ENCODE measurements around the gene ZNF407. TPM values are rescaled to one million over a fixed set of nuclear protein-coding genes. Genes with fewer than 3 reads are reported as not detected.
A peak's percentile ranks its signal among the peaks of the same experiment; 100 is the strongest.

ZNF407 gene
- polyA plus RNA-seq, 1 donor = 5.8 TPM

DNA sequence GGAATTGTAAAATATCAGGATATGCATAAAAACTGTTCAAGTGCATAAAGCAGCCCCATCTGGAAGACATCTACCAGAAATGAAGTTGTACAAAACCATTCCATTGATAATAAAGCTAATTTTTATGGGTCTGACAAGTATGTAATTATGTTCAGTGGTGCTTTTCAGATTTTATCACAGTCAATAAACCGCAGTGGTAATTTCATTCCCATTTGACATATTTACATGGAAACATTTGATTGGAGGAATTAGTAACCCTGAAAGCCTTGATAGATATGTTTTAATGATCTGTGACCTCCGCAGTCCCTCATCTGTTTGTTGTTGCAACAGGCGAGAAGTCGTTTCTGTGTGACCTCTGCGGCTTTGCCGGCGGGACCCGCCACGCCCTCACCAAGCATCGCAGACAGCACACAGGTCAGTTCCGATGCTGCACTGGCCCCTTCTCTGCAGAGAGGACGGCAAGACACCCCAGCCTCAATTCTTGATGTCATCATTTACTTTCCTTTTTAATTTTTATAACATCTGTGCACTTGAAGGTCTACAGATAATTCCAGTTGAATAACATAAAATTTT, 283.1 kb downstream of the ZNF407 start:
- DNase-seq (ENCODE audit: low read depth) = no peak

DNA sequence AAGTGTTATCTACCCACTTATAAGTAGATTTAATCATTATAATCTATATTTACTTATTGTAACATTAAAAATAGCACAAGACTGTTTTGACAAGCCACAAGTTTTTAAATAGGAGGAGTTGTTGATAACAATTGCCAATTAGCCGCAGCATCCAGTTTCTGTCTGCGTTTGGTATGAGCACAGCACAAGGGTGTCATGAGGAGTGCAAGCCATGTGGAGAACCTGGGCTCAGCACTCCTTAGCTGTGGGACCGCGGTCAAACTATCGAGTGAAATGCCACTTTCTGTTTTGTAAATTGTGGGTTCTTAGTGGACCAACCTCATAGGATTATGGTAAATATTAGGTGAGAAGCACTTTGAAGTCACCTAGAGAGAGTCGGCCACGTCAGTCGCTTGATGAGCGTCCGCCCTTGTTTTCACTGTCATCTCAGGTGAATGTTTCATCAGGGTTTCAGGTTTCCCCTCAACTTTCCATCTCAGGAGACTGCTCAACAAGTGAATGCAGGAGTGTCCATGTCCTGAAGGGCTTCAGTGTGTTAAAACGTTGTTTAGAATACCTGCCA, 294.5 kb downstream of the ZNF407 start:
- no peak for DNase-seq (ENCODE audit: low read depth)

DNA sequence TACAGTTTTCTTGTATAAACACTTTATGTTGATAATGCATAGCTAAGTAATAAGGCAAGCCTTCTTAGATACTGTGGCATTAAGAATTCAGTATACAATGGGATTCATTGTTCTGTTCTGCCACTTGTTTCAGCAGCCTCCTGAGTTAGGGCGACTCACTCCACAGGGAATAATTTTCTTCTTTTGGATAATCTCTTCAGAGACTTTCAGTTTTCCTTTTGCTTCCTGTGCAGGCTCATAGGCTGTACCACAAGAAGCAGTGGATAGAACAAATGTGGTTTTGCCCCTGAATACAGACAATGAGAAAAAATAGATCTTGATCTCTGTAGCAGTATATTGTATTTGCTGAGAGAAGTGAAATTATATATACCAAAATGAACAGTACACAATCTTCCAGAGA, 298.0 kb downstream of the ZNF407 start:
- no peak for DNase-seq (ENCODE audit: low read depth)

DNA sequence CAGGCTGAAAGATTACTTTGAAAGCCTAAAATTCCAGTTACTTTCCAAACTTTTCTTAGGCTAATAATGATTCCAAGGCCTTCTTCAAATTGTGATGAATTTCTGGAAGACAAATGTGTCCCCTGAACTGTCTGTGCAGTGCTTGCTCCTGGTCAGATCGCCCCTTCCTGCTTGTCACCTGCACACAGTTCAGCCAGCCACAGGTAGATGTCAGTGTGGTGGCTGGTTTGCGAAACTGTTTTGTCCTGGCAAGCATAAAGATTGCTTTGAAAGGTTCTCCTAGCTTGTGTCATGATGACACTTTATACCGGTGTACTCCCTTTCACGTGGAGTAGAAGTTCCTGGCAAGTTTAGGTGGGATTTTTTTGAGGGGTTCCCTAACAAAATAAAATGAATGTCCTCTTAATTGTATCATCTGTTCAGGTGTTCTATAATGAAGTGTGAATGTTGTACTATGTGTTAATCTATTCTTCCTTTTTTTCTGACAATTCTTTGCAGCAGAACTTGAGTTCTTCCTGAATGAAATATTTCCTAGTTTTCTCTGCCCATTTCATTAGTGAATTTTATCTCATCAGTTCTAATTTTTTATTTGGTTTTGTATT, 298.8 kb downstream of the ZNF407 start:
- no peak for DNase-seq (ENCODE audit: low read depth)

DNA sequence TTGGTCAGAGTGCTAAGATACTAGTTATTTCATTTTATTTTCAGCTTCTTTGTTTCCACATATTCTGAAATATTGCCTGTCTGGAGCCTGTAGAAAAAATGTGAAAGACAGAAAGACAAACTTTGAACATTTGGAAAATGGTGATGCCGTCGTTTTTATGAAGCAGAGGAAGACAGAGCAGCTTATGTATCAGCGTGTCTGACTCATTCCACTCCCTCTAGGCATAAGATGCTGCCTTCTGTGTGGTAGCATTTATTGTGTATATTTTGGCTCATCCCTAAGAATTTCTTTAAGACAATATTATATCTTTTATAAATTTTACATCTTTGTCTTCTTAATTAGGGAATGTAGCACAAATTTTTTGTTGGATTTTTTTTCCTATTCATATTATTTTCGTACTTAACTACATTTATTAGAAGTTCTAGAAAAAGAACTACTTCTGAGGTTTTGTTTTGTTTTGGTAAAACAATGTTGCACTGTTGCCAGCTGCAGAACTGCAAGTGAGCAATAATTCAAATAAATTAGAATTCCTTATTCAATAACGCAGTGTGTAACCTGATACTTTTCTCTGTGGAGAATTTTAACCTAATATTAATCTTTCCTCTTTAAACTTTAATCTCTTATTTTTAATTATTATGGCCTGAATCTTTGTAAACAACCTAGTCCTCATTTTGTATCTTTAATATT, 300.4 kb downstream of the ZNF407 start:
- DNase-seq (ENCODE audit: low read depth) = no peak

DNA sequence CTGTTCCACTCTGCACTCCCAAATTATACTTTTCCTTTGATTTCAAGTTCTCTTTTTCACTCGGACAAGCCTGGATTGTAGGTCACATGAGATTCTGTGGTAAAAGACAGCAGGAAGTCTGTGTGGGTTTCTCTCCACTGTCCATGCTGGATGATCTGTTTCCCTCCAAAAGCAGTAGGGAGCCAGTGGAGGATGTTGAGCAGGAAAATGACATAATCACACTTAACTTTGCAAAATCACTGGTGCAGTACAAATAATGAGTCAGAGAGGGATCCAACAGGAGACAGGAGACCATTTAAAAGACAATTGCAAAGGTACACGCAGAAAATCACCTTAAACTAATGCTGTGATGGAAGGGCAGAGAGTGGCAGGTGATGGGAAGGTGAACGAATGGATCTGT, 301.3 kb downstream of the ZNF407 start:
- no peak for DNase-seq (ENCODE audit: low read depth)

DNA sequence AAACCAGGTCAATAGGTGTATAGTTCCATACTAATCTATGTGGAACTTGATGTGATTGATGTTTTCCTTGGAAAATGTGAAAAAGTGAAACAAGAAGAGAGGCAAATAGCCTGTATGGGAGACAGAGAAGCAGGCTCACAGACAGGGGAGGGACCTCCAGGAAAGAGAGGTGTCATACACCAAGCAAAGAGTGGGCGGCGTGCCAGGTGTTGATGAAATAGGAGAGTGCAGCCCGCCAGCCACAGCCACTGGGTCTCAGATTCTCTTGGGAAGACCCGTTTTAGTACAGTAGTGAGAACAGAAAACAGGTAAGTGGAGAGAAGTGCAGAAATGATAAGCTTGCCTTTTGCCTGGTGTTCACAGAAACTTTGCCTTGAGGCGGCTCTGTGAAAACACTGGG, 301.9 kb downstream of the ZNF407 start:
- DNase-seq (ENCODE audit: low read depth) = no peak

DNA sequence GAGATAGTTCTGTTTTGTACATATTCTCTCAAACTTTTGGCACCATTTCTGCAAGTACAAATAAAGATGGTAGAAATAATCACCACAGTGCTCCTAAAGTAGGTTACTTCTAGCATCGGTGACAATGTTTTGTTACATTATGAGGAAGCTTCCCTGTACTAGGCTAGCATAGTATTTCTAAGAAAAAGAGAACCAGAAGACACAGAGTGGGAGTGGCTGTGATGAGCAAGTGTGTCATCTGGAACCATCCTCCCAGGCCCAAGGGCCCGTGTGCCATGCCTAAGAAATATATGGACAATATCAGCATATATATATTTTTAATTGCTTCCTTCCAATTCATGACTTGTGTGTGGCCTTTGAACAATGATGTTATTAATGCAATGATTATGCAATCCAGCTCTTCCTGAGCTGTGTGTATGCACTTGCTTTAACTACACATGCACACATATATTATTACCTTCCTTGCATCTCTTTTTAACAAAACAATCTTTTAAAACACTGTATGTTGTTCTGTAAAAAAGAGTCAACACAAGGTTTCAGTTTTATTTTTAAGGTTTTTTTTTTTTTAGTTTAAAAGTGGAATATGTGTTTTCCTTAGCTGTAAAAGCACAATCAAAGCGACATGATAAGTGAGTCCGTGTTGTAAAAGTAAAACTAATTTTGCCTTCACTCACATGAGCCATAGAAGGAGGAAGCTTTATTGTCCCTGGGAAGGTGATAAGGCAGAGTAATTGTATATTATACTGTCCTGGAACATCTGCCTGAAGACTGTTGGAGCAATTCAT, 303.9 kb downstream of the ZNF407 start:
- no peak for DNase-seq (ENCODE audit: low read depth)

DNA sequence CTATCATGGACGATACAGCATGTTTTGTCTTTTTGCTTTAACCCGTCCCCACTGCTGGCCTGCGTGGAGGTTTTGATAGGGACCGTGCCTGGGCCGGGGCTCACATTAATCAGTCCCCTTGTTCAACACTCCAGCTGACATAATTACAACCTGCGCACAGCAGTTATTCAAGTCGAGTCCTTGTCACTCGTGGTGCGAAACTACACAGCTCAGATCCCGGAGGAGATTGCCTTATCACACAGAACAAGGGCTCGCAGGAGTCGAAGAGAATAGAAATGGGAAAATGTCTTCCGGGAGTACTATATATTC, 304.4 kb downstream of the ZNF407 start:
- DNase-seq (ENCODE audit: low read depth) = no peak

DNA sequence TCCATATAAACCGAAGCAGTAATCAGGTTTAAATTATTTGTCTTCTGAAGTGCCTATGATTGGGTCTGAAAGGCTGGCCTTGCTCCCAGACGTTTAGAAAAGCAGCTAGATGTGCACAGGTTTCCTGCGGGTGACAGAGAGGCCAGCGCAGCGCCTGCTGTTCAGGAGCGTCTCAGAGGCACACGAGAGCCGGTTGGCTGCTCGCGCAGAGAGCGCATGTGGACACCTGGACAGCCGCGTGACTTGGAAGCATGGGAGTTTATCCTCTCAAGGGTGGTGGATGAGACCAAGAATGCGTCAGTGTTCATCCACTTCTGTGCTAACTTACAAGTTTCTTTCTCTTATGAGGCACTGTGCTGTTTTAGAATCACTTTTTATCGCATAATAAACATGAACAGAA, 307.6 kb downstream of the ZNF407 start:
- peak; percentile 31 for DNase-seq (ENCODE audit: low read depth)

DNA sequence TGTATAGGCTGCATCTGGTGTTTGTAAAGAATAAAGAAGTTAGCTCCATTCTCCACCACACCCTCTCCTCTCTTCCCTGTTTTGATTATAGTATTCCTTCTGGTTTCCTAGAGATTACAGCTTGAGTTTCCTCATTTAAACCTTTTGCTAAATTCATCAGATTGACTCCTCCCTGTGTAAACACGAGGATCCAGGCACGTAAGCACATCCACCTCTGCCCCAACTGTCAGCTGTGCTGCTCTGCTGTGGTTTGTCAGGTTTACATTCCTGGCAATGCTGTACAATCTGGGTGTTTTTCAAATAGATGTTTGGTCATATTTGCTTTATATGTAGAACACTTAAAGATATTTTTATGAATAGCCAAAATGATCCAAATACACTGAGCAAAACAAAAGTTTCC, 308.5 kb downstream of the ZNF407 start:
- DNase-seq (ENCODE audit: low read depth) = no peak

DNA sequence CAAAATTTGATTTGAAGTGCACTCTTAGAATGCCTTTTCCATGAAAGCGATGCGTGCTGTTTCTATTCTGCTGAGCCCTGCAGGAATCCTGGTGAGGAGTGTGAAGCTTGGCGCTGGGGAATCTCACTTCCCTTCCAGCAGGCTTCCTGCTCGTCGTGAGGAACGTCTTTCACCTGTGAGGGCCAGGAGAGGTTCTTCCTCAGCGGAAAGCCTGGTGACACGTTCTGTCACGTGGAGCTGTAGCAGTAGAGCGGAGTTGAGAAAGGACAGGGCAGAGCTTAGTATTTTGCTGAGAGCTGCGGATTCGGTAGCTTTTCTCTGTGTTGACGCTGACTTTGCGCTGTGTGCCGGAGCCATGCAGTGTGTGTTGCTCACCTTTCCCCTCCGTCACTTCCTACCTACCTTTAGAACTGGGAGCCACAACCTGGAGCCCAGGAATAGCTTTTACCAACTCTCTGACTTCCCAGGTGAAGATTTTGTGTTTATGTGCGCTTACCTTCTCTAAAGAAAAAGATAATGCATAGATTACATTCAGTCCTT, 316.5 kb downstream of the ZNF407 start:
- no peak for DNase-seq (ENCODE audit: low read depth)

DNA sequence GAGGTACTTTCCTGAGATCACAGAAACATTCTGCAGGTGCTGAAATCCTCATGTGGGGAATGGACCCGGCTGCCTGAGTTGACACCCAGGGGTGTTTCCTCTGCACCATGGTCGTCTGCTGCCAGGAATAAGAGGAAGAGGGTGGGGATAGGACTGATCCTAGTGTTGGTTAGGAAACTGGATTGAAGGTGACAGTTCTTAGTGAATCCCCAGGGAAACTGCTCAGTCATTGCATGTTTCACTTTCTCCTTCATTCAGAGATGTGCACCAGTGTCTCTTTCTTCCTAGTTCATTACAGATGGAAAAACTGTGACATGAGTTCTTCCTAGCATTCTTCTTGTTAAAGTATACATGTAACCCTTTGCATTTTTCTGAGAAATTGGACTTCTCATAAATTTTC, 317.0 kb downstream of the ZNF407 start:
- DNase-seq (ENCODE audit: low read depth) = no peak

DNA sequence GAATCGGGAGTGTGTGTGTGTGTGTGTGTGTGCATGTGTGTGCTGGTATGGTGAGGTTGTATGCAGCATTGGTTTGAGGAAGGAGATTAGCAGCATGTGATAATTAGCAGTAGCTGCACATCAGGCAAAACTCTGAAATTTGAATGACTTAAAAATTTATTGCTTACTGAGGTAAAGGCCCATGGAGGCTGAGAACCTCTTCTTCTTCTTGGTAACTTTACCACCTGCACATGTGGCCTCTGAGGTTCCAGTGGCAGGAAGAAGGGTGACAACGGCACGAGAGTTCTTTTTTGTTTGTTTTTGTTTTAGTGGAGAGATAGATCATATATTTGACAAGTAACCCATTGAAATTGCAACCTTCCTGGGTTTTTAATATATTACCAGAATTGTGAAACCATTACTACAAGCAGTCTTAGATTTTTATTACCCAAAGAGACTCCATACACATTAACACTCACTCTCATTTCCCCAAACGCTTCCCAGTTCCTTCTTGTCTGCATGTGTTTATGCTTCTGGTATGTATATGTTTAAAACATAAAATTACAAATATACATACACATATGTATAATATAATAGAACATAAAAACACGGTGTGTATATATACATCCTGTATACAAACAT, 319.2 kb downstream of the ZNF407 start:
- no peak for DNase-seq (ENCODE audit: low read depth)

DNA sequence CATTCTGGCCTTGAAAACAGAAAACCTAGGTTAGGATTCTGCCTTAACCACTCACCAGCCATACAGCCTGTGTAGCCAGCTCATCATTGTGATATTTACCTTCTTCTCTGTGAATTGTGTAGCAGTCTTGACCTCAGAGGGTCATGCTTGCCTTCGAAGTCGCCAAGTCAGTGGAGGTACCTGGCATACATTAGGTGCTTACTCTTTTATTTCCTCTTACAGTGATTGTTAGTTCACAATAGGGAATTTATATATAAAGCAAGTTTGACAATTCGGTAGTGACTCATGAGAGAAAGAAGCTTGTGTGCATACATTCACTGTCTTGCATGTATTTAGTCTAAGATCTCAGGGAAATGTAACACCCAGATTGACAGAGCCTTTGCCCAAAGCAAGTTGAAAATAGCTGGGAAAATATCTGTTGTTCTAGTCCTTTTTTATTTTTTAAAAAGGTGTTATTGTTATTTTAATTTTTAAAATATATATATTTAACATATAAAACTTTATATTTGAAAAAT, 320.7 kb downstream of the ZNF407 start:
- DNase-seq (ENCODE audit: low read depth) = no peak

DNA sequence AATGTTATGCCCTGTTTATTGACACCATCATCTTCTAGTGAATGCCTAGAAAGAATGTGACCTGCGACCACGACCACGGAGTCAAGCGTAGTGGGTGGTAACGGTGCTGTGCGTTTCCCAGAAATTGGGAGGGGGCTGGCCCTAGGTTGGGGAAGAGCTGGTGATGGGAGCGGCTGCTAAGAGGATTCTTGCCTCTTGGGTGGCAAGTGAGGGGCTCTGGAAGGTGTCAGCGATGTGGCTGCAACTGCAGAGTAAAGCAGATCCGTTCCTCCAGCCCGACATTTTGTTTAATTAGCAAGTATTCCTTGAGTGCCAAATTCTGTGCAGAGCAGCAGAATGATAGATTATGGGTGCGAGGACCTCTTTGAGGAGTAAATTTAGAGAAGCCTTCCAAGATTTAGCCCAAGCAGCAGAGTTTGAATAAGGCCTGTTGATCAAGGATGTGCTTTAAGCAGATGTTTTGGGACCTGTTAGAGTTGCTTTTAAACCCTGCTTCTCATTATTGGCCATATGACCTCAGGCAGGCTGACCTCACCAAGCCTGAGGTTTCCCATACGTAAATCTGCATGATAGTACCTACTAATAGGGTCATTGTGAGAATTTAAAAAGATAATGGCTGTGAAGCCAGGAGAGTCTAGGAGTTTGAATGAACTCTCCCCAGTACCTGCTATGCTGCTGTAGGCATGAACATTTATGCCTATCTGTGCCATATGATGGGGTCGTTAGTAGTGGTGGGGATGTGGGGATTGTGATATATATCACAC, 323.6 kb downstream of the ZNF407 start:
- DNase-seq (ENCODE audit: low read depth) = no peak

DNA sequence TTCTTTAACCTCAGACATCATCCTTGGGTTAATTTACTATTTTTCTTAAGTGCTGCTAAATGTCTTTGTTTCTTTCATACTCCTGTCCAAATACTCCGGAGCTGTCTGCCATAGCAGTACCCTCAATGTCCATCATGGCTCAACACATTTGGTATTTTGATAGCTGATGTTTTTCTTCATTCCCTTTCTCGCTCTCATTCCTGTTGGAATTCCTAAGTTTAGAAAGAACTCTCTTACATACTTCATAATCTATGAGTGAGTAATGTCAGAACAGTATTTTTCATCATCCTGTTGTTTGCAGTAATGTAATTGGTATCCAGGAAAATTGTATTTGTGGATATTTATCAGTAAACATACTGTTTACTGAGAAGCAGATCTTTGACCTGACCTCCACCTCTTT, 328.4 kb downstream of the ZNF407 start:
- no peak for DNase-seq (ENCODE audit: low read depth)

DNA sequence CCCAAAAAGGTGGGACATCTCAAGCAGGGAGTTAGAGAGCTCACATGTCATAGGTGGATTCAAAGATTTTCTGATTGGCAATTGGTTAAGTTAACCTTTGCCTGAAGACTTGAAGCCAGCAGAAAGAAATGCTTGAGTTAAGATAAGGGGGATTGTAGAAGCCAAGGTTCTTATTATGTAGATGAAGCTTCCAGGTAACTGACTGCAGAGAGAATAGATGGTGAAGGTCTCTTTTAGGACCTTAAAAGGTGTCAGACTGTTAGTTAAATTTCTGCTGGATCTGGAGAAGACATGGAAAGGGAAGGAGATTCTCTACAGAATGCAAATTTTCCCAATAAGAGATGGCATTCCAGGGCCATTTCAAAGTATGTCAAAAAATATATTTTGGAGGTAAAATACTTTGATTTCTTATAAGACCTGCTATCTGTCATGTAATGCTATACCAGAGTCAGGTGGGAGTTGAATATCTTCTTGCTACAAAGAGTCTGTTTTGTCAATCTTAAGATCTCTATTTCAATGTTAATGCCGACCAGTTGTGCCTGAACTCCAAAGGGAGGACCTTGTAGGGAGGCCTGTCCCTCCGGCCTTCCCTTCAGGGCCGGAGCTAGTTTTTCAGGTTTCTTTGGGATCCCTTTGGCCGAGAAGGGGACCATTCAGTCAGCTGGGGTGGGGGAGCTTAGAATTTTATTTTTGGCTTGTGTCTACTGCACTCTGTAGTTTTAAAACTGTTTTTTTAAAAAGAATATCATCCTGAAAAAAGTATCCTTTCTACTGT, 330.7 kb downstream of the ZNF407 start:
- DNase-seq (ENCODE audit: low read depth) = no peak

DNA sequence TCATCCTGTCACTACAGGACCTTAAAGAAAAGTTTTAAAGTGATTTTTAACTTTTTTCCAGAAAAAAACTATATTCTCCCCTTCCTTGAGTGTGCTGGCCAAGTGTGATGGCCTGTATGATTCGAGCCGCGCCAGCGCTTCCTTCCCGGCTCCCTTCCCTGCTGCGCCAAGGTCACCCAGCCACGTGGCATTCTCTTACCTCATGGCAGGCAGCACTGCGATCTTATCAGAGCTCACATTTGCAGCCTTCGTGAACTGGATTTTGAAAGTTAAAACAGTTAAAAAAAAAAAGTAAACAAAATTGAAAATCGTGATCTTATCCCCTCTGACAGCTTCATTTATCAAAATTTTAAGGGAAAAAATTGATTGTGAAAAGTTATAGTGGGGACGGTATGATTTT, 331.4 kb downstream of the ZNF407 start:
- DNase-seq (ENCODE audit: low read depth) = no peak

DNA sequence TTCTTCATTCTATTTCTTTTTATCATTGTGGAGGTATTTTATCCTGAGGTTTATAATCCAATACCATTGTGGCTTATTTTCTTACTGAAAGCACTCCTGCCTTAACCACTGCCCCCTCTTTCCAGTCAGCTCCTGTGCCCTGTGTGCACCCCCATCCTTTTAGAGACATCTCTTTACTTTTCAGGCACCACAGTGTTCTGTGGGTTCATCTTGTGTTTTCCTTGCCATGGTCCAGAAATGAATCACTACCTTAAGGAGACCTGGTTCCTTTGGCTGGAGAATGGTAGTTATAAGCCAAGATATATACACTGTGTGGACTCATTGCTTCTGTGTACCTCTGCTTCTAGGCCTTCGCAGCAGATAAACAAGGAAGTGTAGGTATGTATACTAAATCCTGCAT, 332.9 kb downstream of the ZNF407 start:
- no peak for DNase-seq (ENCODE audit: low read depth)

Data from forelimb muscle (tissue), 1 donor.